ENCODE measurements around the gene RNF212.

Gene RNF212

DNA sequence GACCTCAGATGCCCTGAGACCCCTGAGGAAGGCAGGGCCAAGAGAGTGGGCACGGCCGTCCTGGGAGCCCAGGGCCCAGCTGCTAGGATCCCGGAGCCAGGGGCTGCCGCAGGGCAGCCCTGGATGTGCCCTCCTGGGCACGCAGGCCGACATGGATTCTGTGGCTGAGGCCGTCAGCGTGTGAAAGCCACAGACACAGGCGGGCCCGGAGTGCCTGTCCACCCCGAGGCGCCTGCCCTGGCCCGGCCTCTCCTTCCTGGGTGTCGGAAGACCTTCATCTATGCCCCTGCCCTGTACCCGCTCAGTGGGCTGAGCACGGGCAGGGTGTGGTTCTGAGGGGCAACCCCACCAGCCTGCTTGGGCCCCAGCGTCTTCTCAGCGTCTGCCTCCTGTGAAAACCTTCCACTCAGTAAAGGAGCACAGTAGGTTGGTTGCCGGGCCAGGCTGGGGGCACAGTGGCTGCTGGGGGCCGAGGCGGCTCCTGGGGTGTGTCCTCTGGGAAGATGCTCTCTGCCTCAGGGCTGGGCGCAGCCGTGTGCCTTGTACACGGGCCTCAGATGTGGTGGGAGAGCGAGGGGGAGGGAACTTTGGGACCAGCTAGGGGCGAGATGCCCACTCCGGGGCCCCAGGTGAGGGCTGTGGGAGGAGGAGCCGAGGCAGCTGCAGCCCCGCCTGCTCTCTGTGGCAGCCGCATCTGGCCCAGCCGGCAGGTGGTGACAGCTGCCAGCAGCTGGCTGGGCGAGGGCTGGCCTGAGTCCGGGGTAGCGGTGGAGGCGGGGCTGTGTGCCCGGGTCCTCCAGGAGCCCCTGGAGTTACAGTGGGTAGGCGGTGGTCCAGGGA is 81.2 kb downstream of the RNF212 start:
- DNase-seq: peak; percentile 69

DNA sequence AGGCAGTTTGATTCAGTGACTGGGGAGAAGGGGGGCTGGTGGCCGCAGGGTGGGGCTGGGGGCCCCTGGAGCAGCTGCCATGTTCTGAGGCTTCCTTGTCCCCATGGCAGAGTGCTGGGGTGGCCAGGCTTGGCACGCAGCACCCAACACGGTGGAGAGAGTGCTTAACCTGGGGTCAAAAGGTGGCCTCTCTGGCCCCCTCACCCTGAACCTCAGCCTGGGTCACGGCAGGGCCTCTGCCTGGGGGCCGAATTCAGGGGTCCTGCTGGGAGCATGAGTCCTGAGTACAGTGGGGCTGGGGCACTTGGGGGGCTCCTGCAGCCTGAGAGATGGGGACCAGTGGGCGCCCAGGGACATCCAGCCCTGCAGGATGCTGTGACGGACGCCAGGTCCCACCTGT is 82.0 kb downstream of the RNF212 start:
- no peak for DNase-seq

DNA sequence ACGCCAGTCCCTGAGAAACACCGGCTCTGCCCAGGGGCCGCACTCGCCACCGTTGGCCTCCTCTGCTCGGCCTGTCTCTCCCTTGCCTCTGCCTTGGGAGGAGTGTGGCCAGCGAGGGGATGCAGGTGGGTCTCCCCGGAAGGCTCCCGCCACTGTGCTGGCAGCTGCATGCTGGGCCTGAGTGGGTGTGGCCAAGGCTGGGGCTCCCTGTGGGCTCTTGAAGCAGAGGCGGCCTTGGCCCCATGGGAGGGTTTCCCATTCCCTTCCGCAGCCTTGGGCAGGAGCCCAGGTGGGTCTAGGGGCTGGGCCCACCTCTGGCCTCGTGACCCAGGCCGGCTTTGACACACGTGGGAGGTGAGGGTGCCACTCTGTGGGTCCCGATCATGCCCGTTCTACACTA is 82.8 kb downstream of the RNF212 start:
- no peak for DNase-seq

DNA sequence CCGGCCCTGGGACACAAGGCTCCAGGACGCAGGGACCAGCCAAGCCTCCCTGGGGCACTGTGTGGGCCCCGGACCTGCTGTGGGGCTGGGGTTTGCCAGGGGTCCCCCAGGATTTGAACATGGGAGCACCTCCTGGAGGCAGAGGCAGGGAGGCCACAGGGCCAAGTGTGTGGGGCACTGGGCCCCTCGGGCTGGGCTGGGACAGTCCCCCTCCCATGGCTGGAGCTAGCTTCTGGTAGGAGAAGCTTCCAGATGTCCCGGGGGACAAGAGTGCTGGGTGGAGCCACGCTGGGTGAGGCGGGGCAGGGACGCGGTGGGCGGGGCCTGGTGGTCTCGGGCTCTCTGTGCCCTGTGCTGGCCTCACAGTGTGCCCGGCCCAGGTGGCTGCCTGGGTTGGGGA is 83.3 kb downstream of the RNF212 start:
- no peak for DNase-seq

DNA sequence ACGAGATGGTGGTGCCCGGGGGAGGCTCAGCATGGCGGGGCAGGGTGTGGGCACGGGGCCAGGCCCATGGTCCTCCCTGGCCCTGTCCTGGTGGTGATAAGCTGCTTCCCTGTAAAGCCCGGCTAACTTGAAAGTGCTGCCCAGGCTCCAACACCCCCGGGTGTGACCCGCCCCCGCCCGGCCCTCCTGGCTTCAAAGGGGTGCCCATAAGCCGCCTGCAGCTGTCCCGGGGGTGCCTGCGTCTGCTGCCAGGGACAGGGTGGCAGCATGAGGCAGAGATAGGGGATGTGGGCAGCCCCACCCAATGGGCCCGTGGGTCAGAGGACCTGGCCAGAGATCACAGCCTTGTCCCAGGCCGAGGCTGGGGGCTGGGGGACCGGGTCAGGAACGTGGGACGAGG is 83.8 kb downstream of the RNF212 start:
- no peak for DNase-seq

DNA sequence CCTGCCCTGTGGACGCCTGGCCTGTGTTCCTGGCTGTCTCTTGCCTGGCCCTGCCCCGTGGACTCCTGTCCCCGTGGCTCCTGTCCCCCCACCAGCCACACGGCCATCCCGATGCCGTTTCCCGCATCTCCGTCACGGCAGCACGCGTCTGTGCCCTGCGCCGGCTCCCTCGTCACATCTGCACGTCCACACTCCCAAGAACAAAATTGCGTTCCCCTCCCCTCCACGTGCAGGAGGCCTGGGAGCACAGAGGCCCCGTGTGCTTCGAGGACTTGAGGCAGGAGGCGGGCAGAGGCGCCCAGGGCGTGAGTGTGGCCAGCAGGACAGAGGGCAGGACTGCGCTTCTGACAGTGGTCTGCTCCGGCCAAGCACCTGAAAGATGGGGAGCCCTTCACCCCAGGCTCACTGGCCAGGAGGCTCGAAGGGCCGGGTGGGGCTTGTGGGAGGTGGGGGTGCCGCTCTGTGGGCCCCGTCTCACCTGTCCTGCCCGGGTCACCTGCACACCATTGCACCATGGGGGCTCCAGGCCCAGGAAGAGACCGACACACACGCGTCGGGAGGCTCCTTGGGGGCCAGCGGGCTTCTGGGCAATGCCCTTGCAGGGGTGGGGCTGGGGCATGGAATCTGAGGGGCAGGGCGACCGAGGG is 84.7 kb downstream of the RNF212 start:
- no peak for DNase-seq

DNA sequence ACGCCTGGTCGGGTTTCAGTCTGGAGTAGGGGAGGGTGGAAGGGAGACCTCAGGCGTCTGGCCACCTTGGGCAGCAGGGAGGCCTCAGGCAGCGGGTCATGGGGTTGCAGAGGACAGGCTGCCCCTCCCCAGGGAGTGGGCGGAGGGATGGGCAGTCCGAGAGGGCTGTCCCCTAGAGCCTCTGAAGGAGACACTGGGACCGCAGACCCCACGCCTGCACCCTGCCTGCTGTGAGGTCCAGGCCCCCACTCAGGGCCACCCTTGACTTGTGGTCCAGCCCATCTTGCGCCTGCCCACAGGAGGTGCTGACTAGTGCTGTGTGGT is 85.5 kb downstream of the RNF212 start:
- DNase-seq: no peak

DNA sequence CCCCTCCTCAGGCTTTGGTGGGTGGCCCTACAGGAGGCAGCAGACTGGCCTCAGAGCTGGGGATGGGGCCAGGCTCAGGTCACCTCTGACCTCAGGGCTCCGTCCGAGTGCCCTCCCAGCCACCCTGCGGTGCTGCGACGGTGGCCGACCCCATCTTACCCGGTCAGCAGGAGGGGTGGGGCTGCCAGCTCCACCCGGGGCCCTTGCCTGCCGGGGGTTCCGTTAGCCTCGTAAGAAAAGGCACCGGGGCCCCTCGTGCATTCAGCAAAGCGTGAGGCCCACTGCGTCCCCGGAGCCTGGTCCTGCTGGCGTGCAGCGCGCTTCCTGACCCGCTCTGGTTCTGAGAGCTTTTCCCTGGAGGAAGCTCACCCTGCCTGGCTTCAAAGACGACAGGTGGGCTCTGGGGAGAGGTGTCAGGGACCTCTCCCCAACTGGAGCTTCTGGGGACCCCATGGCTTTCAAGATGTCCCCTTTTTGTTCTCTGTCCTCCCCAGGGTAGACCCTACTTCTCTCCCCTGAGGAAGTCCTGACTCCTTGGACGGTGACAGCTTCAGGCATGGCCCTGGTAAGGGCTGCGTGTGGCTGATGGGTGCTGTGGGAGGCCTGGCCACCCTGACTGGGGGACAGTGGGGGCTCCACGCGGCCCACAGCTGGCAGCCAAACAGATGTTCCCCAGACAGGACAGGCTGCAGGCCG is 86.0 kb downstream of the RNF212 start:
- no peak for DNase-seq

DNA sequence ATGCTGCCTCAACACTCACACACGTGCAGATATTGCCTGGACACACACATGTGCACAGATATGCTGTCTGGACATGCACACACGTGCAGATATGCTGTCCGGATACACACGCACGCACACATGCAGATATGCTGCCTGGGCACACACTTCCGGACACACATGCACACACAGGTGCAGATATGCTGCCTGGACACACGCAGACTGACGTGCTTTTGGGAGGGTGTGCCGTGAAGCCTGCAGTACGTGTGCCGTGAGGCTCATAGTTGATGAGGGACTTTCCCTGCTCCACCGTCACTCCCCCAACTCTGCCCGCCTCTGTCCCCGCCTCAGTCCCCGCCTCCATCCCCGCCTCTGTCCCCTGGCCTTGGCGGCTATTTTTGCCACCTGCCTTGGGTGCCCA is 87.2 kb downstream of the RNF212 start:
- peak; percentile 70 for DNase-seq

DNA sequence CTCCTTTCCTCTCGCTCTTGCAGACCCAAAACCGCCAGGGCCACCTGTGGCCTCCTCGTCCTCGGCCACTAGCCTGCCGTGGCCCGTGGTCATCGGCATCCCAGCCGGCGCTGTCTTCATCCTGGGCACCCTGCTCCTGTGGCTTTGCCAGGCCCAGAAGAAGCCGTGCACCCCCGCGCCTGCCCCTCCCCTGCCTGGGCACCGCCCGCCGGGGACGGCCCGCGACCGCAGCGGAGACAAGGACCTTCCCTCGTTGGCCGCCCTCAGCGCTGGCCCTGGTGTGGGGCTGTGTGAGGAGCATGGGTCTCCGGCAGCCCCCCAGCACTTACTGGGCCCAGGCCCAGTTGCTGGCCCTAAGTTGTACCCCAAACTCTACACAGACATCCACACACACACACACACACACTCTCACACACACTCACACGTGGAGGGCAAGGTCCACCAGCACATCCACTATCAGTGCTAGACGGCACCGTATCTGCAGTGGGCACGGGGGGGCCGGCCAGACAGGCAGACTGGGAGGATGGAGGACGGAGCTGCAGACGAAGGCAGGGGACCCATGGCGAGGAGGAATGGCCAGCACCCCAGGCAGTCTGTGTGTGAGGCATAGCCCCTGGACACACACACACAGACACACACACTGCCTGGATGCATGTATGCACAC is 88.3 kb downstream of the RNF212 start:
- no peak for DNase-seq

DNA sequence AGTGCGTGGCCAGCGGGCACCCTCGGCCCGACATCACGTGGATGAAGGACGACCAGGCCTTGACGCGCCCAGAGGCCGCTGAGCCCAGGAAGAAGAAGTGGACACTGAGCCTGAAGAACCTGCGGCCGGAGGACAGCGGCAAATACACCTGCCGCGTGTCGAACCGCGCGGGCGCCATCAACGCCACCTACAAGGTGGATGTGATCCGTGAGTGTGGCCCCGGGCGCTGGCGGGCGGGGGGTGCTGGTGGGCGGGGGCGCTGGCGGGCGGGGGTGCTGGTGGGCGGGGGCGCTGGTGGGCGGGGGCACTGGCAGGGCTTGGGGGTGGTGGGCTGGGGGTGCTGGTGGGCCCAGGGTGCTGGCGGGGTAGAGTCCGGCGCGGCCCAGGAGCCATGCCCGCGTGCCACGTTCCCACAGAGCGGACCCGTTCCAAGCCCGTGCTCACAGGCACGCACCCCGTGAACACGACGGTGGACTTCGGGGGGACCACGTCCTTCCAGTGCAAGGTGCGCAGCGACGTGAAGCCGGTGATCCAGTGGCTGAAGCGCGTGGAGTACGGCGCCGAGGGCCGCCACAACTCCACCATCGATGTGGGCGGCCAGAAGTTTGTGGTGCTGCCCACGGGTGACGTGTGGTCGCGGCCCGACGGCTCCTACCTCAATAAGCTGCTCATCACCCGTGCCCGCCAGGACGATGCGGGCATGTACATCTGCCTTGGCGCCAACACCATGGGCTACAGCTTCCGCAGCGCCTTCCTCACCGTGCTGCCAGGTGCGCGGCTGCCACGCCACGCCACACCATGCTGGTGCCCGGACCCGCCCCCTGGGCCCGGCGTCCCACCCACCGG is 89.2 kb downstream of the RNF212 start:
- no peak for DNase-seq

DNA sequence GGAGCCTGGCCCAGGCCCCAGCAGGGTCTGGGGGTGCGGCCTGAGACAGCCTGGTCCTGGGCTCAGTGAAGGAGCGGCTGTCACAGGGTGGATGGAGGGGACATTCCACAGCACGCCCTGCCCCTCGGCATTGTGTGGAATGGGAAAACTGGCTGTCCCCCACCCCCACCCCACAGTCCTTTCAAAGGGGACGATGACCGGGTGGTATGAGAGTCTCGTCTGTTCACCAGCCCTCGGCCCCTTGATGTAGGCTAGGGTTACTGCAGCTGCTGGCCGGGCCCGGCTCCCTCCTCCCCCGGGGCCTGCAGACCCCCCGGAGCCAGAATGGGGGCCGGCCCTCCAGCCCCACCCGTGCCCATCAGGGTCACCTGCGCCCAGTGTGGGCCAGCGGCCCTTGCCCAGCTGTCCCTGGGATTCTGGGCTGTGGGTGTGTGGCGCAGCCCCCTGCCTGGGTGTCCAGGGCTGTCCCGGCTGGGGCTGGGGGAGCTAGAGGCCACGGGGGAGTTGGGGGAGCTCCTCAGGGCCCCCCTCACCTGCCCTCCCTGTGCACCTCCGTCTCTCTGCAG is 90.2 kb downstream of the RNF212 start:
- no peak for DNase-seq

DNA sequence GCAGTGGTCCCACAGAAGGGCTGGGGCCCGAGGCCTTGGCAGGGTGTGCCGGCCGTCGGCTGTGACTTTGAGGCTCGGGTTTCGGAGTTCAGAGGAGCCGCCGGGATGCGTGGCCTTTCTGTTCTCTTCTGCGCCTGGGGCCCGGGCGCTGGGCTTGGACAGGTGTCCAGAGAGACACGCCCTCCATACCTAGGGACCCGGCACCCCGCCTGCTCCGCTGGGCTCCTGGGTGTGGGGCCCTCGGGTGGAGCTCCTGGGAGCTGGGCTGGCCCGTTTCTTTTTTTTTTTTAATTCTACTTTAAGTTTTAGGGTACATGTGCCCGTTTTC is 90.7 kb downstream of the RNF212 start:
- no peak for DNase-seq

DNA sequence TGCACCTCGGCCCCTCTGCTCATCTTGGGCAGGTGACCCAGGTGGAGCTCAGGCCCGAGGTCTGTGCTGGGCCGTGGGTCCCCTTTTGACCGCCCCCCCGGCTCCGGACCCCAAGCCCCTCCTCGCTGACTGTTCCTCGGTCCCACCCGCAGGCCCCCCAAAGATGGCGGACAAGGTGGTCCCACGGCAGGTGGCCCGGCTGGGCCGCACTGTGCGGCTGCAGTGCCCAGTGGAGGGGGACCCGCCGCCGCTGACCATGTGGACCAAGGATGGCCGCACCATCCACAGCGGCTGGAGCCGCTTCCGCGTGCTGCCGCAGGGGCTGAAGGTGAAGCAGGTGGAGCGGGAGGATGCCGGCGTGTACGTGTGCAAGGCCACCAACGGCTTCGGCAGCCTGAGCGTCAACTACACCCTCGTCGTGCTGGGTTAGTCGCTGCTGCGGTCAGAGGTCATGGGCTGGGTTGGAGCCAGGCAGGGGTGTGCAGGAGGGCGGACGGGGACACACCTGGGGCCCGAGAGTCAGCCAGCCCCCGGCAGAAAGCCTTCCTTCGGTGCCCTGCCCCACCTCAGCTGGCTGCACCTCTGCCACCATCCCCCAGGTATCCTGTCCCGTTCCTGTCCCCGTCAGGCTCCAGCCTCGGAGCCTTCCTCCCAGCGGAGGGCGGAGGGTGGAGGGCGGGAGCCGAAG is 91.2 kb downstream of the RNF212 start:
- no peak for DNase-seq

All from RPMI8226 (cell line).